ENCODE data around the gene FLOT1. TPM values are rescaled to one million over a fixed set of nuclear protein-coding genes. Genes with fewer than 3 reads are reported as not detected.

The FLOT1 gene
- total RNA-seq (2016; rRNA removed; fragmentation: Illumina TruSeq; extraction: Trizol) = 77.8 and 82.3 TPM in 2 replicates
- 113 and 115 TPM in 2 replicates for total RNA-seq (2016; cell fraction: cytosol; rRNA removed; fragmentation: Illumina TruSeq; extraction: Trizol; ENCODE audit: low read depth)
- total RNA-seq (2016; cell fraction: insoluble cytoplasmic fraction; rRNA removed; fragmentation: Illumina TruSeq; extraction: Trizol) = 72.3 and 79.6 TPM in 2 replicates
- 145 and 152 TPM in 2 replicates for total RNA-seq (2016; cell fraction: membrane; rRNA removed; fragmentation: Illumina TruSeq; extraction: Trizol)
- 43.2 and 49.0 TPM in 2 replicates for total RNA-seq (2016; cell fraction: nucleus; rRNA removed; fragmentation: Illumina TruSeq; extraction: Trizol)
- polyA plus RNA-seq (2011; rRNA removed) = 130 and 150 TPM in 2 replicates
- 126 and 128 TPM in 2 replicates for polyA plus RNA-seq (2011; cell fraction: cytosol; rRNA removed)
- polyA plus RNA-seq (2011; cell fraction: nucleus; rRNA removed) = 139 and 173 TPM in 2 replicates
- polyA plus RNA-seq (2012) = 119 and 142 TPM in 2 replicates
- polyA plus RNA-seq (2016; cell fraction: cytosol; fragmentation: Illumina TruSeq; extraction: Trizol; ENCODE audit: low read depth) = 217 and 220 TPM in 2 replicates
- polyA plus RNA-seq (2016; cell fraction: insoluble cytoplasmic fraction; fragmentation: Illumina TruSeq; extraction: Trizol; ENCODE audit: low read depth) = 116 and 125 TPM in 2 replicates
- polyA plus RNA-seq (2016; cell fraction: membrane; fragmentation: Illumina TruSeq; extraction: Trizol; ENCODE audit: low read depth) = 219 and 220 TPM in 2 replicates
- 146 and 154 TPM in 2 replicates for polyA plus RNA-seq (2016; cell fraction: nucleus; fragmentation: Illumina TruSeq; extraction: Trizol; ENCODE audit: insufficient read depth, low read depth)
- 102 and 133 TPM in 2 replicates for polyA minus RNA-seq (2011; rRNA and poly(A)+ RNA removed; ENCODE audit: low replicate concordance)
- 49.8 and 51.9 TPM in 2 replicates for polyA minus RNA-seq (2011; cell fraction: cytosol; rRNA and poly(A)+ RNA removed)
- 34.5 and 57.3 TPM in 2 replicates for polyA minus RNA-seq (2011; cell fraction: nucleus; rRNA and poly(A)+ RNA removed)
- percentile 86 among the genes with signal in this experiment for Bru-seq, nascent RNA
- percentile 89 among the genes with signal in this experiment for BruChase-seq, experiment 1, labeled RNA remaining after a 6-hour chase
- percentile 86 among the genes with signal in this experiment for BruChase-seq, experiment 2, labeled RNA remaining after a 2-hour chase
- long read RNA-seq, experiment 1, transcript FLOT1-201 (13 exons, 1,912 nt) = major isoform, 112 of 173 reads
- long read RNA-seq, experiment 1, partial matches to known transcripts = 13 of 173 reads
- long read RNA-seq, experiment 1, other reads (novel, unspliced or antisense) = 48 of 173 reads
- long read RNA-seq, experiment 2, transcript FLOT1-201 (13 exons, 1,912 nt) = major isoform, 83 of 274 reads
- long read RNA-seq, experiment 2, partial matches to known transcripts = 136 of 274 reads
- long read RNA-seq, experiment 2, other reads (novel, unspliced or antisense) = 55 of 274 reads

GRCh38 chr6:30742316-30743098, at the start of gene FLOT1:
FLOT1 (minus strand) TSS chr6:30742687; CDS start chr6:30742189, 498 bp downstream.
- Histone ChIP-seq H3K36me3 (replicated peaks in 1 of 2; ENCODE audit: control insufficient read depth in 1 of 2, insufficient read depth in 2 of 2, low read length in 2 of 2) (peaks cover 9 to 22% of the 10 kb centered on the region in 2 experiments), H4K20me1 (ENCODE audit: insufficient read depth, low read length) (peaks cover 15% of the 10 kb centered on the region), H3K27me3 (ENCODE audit: control insufficient read depth in 1 of 2, insufficient read depth in 2 of 2, low read length in 2 of 2) (no peaks in the 10 kb centered on the region; a peak in 1 of 5 replicates), H3K4me1 (ENCODE audit: insufficient read depth, low read length) (peaks cover 78% of the 10 kb centered on the region), H3K4me2 (ENCODE audit: low read depth, low read length) (peak within 1 kb of the TSS; percentile 91), H3K9ac (ENCODE audit: insufficient read depth, low read depth, low read length) (peak within 1 kb of the TSS; percentile 94), H3K9me3 (ENCODE audit: low read length) (no peaks in the 10 kb centered on the region), H3K27ac (ENCODE audit: extremely low read length, insufficient read depth, low read length) (peak within 1 kb of the TSS; percentile 81), H3K79me2 (ENCODE audit: insufficient read depth, low read length) (peaks cover 24% of the 10 kb centered on the region), H3K4me3 (replicated peaks in 1 of 3; ENCODE audit: insufficient read depth in 1 of 3, low read depth in 2 of 3, low read length in 3 of 3) (peak within 1 kb of the TSS; percentile 91 to 98 (median 98)), H2AFZ (ENCODE audit: low read length) (no peak within 1 kb of the TSS)
- ATAC-seq = peak; percentile 87
- in situ Hi-C loops (cut with HindIII; ENCODE audit: extremely low pct_ligation_motif_present, low pct_unique_long_range_greater_than_20kb) = loop anchor here (5.0 kb wide), 2 partner anchors 85 to 135 kb away; no protein-coding TSS in a partner anchor
- DNase-seq (ENCODE audit: low spot score) = peak; percentile 97
- no TSS peak for BruUV-seq (replicated peaks)
- WGBS (ENCODE audit: low lambda C conversion rate) = under 1% methylated on average over 33 of the region's 66 CpGs
- ChIA-PET CTCF (ENCODE audit: low intra/inter-chr PET ratio, low total read pairs) (interaction anchor here (0.7 to 1.3 kb wide), 3 partner anchors 40 to 87 kb away, joined by 3 to 6 read pairs (median 3); no protein-coding TSS in a partner anchor), POLR2A (interaction anchor here (0.7 to 16.9 kb wide), 21 partner anchors 8 to 140 kb away, joined by 3 to 414 read pairs (median 8); partner anchors contain the start of genes MDC1 and NRM)
- FAIRE-seq = no peak
- intact Hi-C loops (cut with micrococcal nuclease; ENCODE audit: unreplicated experiment) = loop anchor here (1.0 kb wide), 3 partner anchors 63 to 135 kb away; no protein-coding TSS in a partner anchor
- TF ChIP-seq RFXAP (CRISPR knock-in tag; IDR thresholded peaks at IDR 0.05; ENCODE audit: borderline replicate concordance) = no peak; the same call in 1 of the 2 replicates
- peak; percentile 85; the same call in 1 of the 2 replicates for TF ChIP-seq ZNF569 (CRISPR knock-in tag; IDR thresholded peaks at IDR 0.05; ENCODE audit: borderline replicate concordance)
- TF ChIP-seq ZNF605 (CRISPR knock-in tag; IDR thresholded peaks at IDR 0.05) = peak; percentile 82
- TF ChIP-seq ZFP62 (CRISPR knock-in tag; IDR thresholded peaks at IDR 0.05) = no peak
- no peak for TF ChIP-seq ATF7 (IDR thresholded peaks at IDR 0.05)
- TF ChIP-seq ATF7 (CRISPR knock-in tag; IDR thresholded peaks at IDR 0.05) = no peak; the same call in 1 of the 2 replicates
- no peak for TF ChIP-seq ZNF773 (CRISPR knock-in tag; IDR thresholded peaks at IDR 0.05; ENCODE audit: borderline replicate concordance)
- peak; percentile 95; the same call in 1 of the 2 replicates for TF ChIP-seq NAIF1 (CRISPR knock-in tag; IDR thresholded peaks at IDR 0.05; ENCODE audit: borderline replicate concordance)
- TF ChIP-seq XBP1 (CRISPR knock-in tag; IDR thresholded peaks at IDR 0.05) = no peak
- TF ChIP-seq EHMT2 (IDR thresholded peaks at IDR 0.05; ENCODE audit: borderline replicate concordance, low read depth, low read length) = no peak
- TF ChIP-seq ZNF501 (CRISPR knock-in tag; IDR thresholded peaks at IDR 0.05) = peak; percentile 98
- peak; percentile 75 for TF ChIP-seq MEF2D (CRISPR knock-in tag; IDR thresholded peaks at IDR 0.05)
- peak; percentile 2; the same call in 1 of the 2 replicates for TF ChIP-seq SMC3 (IDR thresholded peaks at IDR 0.05; ENCODE audit: low read length)
- no peak for TF ChIP-seq KLF15 (CRISPR knock-in tag; IDR thresholded peaks at IDR 0.05; ENCODE audit: borderline replicate concordance)
- TF ChIP-seq TFDP2 (CRISPR knock-in tag; IDR thresholded peaks at IDR 0.05) = no peak; the same call in 1 of the 2 replicates
- TF ChIP-seq MED13 (CRISPR knock-in tag; IDR thresholded peaks at IDR 0.05) = no peak
- peak; percentile 91 for TF ChIP-seq HOXA5 (CRISPR knock-in tag; IDR thresholded peaks at IDR 0.05)
- peak; percentile 86 for TF ChIP-seq HOXA3 (CRISPR knock-in tag; IDR thresholded peaks at IDR 0.05)
